Activated CD8-positive, alpha-beta T cell treated with anti-CD3 and anti-CD28 coated beads, Interleukin-2, amount 10 ng/mL, durations not matched to agents 7 days and 5 days (primary cell): ENCODE measurements around the gene NEMP2. TPM values are rescaled to one million over a fixed set of nuclear protein-coding genes. Genes with fewer than 3 reads are reported as not detected.
"Not testable (repeated sequence)": the region's sequence is repeated elsewhere in the genome, so short reads cannot be mapped to it uniquely, and the experiment has no call there.

Experiments used
- ATAC-seq: fragments of 150-1000 bp; cut with Tn5 transposase; one replicate; pipeline ENCODE4 v1.10.0; 2021; ENCODE audit warnings: moderate library complexity
- CTCF ChIA-PET: fragments of 350-600 bp; sonication (Branson Sonifier 250); formaldehyde crosslinking; loops from one replicate; lab custom pipeline; 2021; ENCODE audit warnings: antibody characterized with exemption; lab: Charles Lee
- POLR2A ChIA-PET: fragments of 350-600 bp; sonication (Branson Sonifier 250); formaldehyde crosslinking; loops from one replicate; lab custom pipeline; 2021; ENCODE audit warnings: antibody characterized with exemption; lab: Charles Lee
- DNase-seq: peaks from one replicate; pipeline ENCODE4 v3.0.0-alpha.2; 2020
- H3K27ac Mint-ChIP-seq: one replicate; pipeline ENCODE4 v1.8.0; 2021; ENCODE audit warnings: mild to moderate bottlenecking, mixed read lengths
- H3K27me3 Mint-ChIP-seq: one replicate; pipeline ENCODE4 v1.8.0; 2021; ENCODE audit warnings: low read depth, mixed read lengths
- H3K36me3 Mint-ChIP-seq: one replicate; pipeline ENCODE4 v1.8.0; 2021; ENCODE audit warnings: low read depth, mixed read lengths
- H3K4me1 Mint-ChIP-seq: one replicate; pipeline ENCODE4 v1.8.0; 2021; ENCODE audit warnings: low read depth, mixed read lengths
- H3K4me3 Mint-ChIP-seq: one replicate; pipeline ENCODE4 v1.8.0; 2021; ENCODE audit warnings: mild to moderate bottlenecking, mixed read lengths
- H3K9me3 Mint-ChIP-seq: one replicate; pipeline ENCODE4 v1.8.0; 2022; ENCODE audit warnings: mixed read lengths; ENCODE audit not compliant: insufficient read depth
- total RNA-seq, 2 experiments: library from RNA; stranded (reverse); gene quantifications; one replicate each; pipeline ENCODE4 v1.2.3, GENCODE V29; 2021

NEMP2 gene
- total RNA-seq, 2 experiments from 2014 or later, result 18.4 to 23.2 TPM

DNA sequence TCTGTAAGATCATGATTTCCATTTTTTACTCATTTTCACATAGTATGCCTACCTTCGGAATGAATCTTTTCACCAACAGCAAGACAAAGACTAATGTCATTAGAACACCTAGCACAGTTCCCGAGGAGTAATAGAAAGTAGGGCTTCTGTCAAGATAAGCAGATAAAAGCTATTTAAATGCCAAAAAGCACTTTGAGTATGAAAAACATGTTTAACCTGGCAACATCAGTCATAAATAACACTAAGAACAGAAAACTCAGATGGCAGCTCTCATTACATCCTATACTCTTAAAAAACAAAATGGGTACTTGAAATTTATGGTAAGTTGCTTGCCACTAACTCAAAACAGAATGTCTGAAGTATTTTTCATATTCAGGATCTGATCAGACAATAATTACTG, 17.1 kb downstream of the NEMP2 start:
- Mint-ChIP-seq H3K4me3 (no peak overlapping the region), H3K36me3 (peaks cover 69% of the 10 kb centered on the region), H3K27me3 (no peaks in the 10 kb centered on the region), H3K4me1 (peaks cover 53% of the 10 kb centered on the region), H3K27ac (no peak overlapping the region), H3K9me3 (no peaks in the 10 kb centered on the region)
- ATAC-seq (no peak), DNase-seq (no peak)
- CTCF ChIA-PET, result interaction anchor here (1.7 kb wide), 1 partner anchor 13 kb away, joined by 5 read pairs; no protein-coding TSS in a partner anchor
- POLR2A ChIA-PET, result interaction anchor here (1.8 kb wide), 1 partner anchor 17 kb away, joined by 8 read pairs; the partner anchor contains the start of gene NEMP2

- Mint-ChIP-seq H3K27me3 (no peaks in the 10 kb centered on the region), H3K27ac (peak overlapping the region; percentile 69), H3K4me1 (peaks cover 41% of the 10 kb centered on the region), H3K4me3 (no peak overlapping the region), H3K36me3 (peaks cover 59% of the 10 kb centered on the region), H3K9me3 (no peaks in the 10 kb centered on the region)
- POLR2A ChIA-PET, result interaction anchor here (1.8 kb wide), 1 partner anchor 18 kb away, joined by 8 read pairs; the partner anchor contains the start of gene NEMP2
- DNase-seq (no peak), ATAC-seq (peak; percentile 53)
- CTCF ChIA-PET, result interaction anchor here (1.8 kb wide), 1 partner anchor 197 kb away, joined by 4 read pairs; the partner anchor contains the start of gene HIBCH
These were observed 18.8 kb downstream of the NEMP2 start for GRCh38 chr2:190515687-190516086.

DNA sequence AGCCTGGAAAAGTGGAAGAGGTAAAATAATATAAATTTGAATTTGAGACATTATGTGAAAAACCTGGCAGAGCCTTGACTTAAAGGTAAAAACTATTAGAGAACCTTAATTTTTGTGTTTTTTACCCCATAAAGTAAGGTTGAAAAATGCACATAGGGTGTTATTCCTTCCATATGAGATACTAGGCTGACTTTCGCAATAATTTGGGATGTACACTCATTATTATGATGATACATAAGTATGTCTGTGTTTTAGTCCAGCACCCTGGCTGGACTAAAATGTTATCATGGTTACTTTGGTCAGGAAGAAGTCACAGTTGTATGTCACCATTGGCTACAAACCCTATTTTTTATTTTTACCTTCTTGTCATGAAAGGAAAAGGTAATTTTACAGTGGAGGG, 19.8 kb downstream of the NEMP2 start:
- POLR2A ChIA-PET, result interaction anchor here (1.3 kb wide), 1 partner anchor 19 kb away, joined by 5 read pairs; the partner anchor contains the start of gene NEMP2
- Mint-ChIP-seq H3K9me3 (no peaks in the 10 kb centered on the region), H3K36me3 (peaks cover 58% of the 10 kb centered on the region), H3K27ac (no peak overlapping the region), H3K27me3 (no peaks in the 10 kb centered on the region), H3K4me1 (peaks cover 31% of the 10 kb centered on the region), H3K4me3 (no peak overlapping the region)
- ATAC-seq, result no peak
- DNase-seq, result no peak
- CTCF ChIA-PET, result interaction anchor here (1.8 kb wide), 1 partner anchor 196 kb away, joined by 4 read pairs; the partner anchor contains the start of gene HIBCH

DNA sequence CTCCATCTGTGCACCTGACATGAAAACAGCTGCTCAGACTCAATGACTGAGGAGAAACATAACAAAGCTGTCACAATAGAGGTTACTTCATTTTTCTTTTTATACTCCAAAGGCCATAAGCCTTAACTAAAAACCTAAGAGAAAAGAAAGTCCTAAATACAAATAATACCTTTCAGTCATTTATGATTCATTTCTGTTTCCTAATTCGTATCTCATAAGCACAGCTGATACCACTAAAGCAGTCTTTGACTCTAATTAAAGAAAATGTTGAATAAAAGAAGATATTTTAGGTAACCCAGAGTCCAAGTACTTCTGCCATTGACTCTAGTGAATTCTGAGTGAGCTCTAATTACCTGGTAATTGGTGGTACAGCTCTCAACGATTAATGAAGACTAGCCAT, 20.6 kb downstream of the NEMP2 start:
- POLR2A ChIA-PET, result interaction anchor here (1.3 kb wide), 1 partner anchor 20 kb away, joined by 5 read pairs; the partner anchor contains the start of gene NEMP2
- CTCF ChIA-PET, result no interaction called here

GRCh38 chr2:190512539-190513095, 21.9 kb downstream of the NEMP2 start:
- Mint-ChIP-seq H3K4me3 (no peak overlapping the region), H3K27ac (peak overlapping the region; percentile 30)

More for the DNA sequence above, 20.6 kb downstream of the NEMP2 start:
- H3K27me3 Mint-ChIP-seq, result no peaks in the 10 kb centered on the region
- no peak for DNase-seq
- H3K27ac Mint-ChIP-seq, result peak overlapping the region; percentile 4
- ATAC-seq, result no peak
- H3K36me3 Mint-ChIP-seq, result peaks cover 57% of the 10 kb centered on the region
- no peak overlapping the region for H3K4me3 Mint-ChIP-seq
- H3K9me3 Mint-ChIP-seq, result no peaks in the 10 kb centered on the region
- peaks cover 25% of the 10 kb centered on the region for H3K4me1 Mint-ChIP-seq

DNA sequence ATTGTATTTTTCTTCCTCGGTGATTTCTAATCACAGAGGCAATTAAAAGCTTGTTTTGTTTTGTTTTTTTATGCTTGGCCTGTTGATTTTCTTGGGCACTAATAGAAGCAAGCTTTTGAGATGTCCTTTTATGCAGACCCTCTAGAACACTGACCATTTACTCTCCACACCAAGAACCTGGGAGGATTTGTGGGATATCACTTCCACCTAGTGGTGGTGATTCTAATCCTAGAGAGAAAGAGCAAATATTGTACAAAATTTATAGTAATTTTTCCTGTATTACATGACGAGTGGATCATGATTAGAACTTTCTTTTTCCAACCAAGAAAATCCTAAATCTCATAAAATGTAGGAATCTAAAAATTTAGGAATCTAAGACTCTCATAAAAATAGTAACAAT, 23.4 kb downstream of the NEMP2 start:
- DNase-seq (no peak), ATAC-seq (no peak)
- CTCF ChIA-PET, result no interaction called here
- Mint-ChIP-seq H3K27me3 (no peaks in the 10 kb centered on the region), H3K4me3 (no peak overlapping the region), H3K4me1 (peaks cover 19% of the 10 kb centered on the region), H3K36me3 (peaks cover 45% of the 10 kb centered on the region), H3K27ac (no peak overlapping the region), H3K9me3 (no peaks in the 10 kb centered on the region)
- POLR2A ChIA-PET, result no interaction called here

More at GRCh38 chr2:190512539-190513095, 21.9 kb downstream of the NEMP2 start:
- H3K9me3 Mint-ChIP-seq, result no peaks in the 10 kb centered on the region
- CTCF ChIA-PET, result no interaction called here
- H3K36me3 Mint-ChIP-seq, result peaks cover 46% of the 10 kb centered on the region
- DNase-seq, result no peak
- H3K4me1 Mint-ChIP-seq, result peaks cover 25% of the 10 kb centered on the region
- ATAC-seq, result no peak
- POLR2A ChIA-PET, result interaction anchor here (1.2 kb wide), 1 partner anchor 23 kb away, joined by 4 read pairs; no protein-coding TSS in a partner anchor
- H3K27me3 Mint-ChIP-seq, result no peaks in the 10 kb centered on the region

GRCh38 chr2:190509895-190510294, 24.6 kb downstream of the NEMP2 start:
- H3K9me3 Mint-ChIP-seq, H3K4me3 Mint-ChIP-seq, H3K4me1 Mint-ChIP-seq, H3K27me3 Mint-ChIP-seq, H3K27ac Mint-ChIP-seq, POLR2A ChIA-PET, CTCF ChIA-PET, DNase-seq, ATAC-seq: not testable (repeated sequence)
- peaks cover 48% of the 10 kb centered on the region for H3K36me3 Mint-ChIP-seq

GRCh38 chr2:190507135-190507534, 27.4 kb downstream of the NEMP2 start:
- no peaks in the 10 kb centered on the region for H3K4me1 Mint-ChIP-seq
- no peaks in the 10 kb centered on the region for H3K9me3 Mint-ChIP-seq
- ChIA-PET POLR2A (interaction anchor here (0.7 kb wide), 1 partner anchor 99 kb away, joined by 5 read pairs; the partner anchor contains the start of gene MFSD6), CTCF (no interaction called here)
- peaks cover 45% of the 10 kb centered on the region for H3K36me3 Mint-ChIP-seq
- no peaks in the 10 kb centered on the region for H3K27me3 Mint-ChIP-seq
- peak overlapping the region; percentile 32 for H3K27ac Mint-ChIP-seq
- ATAC-seq, result no peak
- DNase-seq, result no peak
- no peak overlapping the region for H3K4me3 Mint-ChIP-seq

DNA sequence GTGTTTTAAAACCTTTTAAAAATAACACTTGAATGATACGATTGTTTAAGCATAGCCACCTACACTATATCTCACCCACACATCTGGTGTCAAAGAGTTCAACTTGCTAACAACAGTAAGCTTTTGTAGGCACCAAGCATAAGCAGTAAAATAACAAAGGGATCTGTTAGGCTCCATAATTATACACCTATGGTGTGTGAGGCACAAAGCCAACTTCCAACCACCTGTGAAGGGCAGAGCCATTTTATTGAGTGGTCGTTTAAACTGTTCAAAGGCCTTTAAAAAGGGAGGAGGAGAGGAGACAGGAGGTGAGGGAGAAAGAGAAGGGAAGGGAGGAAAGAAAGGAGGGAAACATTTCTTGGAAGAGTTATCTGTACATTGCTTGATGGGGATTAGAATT, 27.9 kb downstream of the NEMP2 start:
- no peak for ATAC-seq
- Mint-ChIP-seq H3K27me3 (no peaks in the 10 kb centered on the region), H3K9me3 (no peaks in the 10 kb centered on the region), H3K36me3 (peaks cover 45% of the 10 kb centered on the region), H3K27ac (no peak overlapping the region), H3K4me1 (no peaks in the 10 kb centered on the region), H3K4me3 (no peak overlapping the region)
- ChIA-PET CTCF (interaction anchor here (0.6 kb wide), 1 partner anchor 96 kb away, joined by 3 read pairs; no protein-coding TSS in a partner anchor), POLR2A (no interaction called here)
- no peak for DNase-seq

DNA sequence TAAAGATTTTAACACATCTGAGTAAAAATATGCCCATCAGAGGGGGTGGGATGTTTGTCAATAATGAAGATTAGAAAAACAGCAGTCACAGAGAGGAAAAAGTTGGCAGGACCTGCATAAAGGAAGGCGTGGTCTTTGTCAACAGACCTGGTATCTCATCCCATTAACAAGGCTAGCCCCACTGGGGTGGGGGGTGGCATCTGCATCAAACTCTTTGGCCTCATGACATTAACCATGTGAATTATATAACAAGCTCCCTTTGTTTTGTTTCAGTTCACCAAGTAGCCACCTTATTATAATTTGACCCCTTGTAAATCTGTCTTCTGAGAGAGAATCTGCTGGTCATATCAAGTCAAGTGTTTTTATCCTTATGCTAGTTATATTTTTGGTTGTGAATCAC, 28.8 kb downstream of the NEMP2 start:
- Mint-ChIP-seq H3K27ac (no peak overlapping the region), H3K4me1 (no peaks in the 10 kb centered on the region), H3K36me3 (peaks cover 46% of the 10 kb centered on the region), H3K4me3 (no peak overlapping the region), H3K27me3 (no peaks in the 10 kb centered on the region), H3K9me3 (no peaks in the 10 kb centered on the region)
- DNase-seq (no peak), ATAC-seq (no peak)
- CTCF ChIA-PET, result no interaction called here
- POLR2A ChIA-PET, result no interaction called here

DNA sequence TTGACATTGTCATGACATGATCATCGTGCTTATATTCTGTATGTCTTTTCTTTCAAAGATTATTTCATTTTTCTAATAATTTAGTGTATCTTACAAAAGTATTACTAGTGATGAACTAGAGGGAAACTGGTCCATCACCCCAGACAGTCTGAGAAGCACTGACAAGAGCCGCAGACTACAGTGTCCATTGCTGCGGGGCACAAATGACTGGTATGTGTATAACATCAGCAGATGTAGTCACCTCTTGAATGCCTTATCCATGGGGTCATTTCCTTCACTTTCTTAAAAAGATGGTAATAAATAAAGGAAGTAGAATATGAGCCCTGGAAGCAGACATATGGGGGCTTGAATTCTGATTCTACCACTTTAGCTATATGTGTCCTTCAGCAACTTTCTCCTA, 29.6 kb downstream of the NEMP2 start:
- no peak for ATAC-seq
- CTCF ChIA-PET, result no interaction called here
- H3K4me3 Mint-ChIP-seq, result no peak overlapping the region

DNA sequence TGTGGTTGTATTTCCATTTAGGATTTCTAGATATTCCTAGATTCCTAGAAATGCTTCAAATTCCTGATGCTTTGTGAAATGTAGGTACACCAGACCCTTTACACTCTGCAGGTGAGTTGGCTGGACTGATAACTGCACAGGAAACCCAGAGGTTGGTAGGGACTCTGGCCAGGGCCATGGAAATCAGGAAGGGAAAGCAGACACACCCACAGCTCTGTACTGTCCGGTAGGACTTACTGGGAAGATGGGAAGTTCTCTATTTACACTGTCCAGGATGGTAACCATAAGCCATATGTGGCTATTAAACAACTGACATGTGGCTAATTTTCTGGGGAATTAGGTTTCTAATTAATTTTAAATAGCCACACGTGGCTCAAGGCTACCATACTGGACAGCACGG, 31.4 kb downstream of the NEMP2 start:
- ChIA-PET CTCF (no interaction called here), POLR2A (no interaction called here)
- Mint-ChIP-seq H3K9me3 (no peaks in the 10 kb centered on the region), H3K36me3 (peaks cover 50% of the 10 kb centered on the region), H3K27ac (no peak overlapping the region), H3K27me3 (no peaks in the 10 kb centered on the region), H3K4me3 (no peak overlapping the region), H3K4me1 (no peaks in the 10 kb centered on the region)
- DNase-seq (no peak), ATAC-seq (no peak)

More for the DNA sequence above, 29.6 kb downstream of the NEMP2 start:
- Mint-ChIP-seq H3K4me1 (no peaks in the 10 kb centered on the region), H3K27me3 (no peaks in the 10 kb centered on the region), H3K36me3 (peaks cover 47% of the 10 kb centered on the region), H3K27ac (no peak overlapping the region), H3K9me3 (no peaks in the 10 kb centered on the region)
- no peak for DNase-seq
- POLR2A ChIA-PET, result no interaction called here
